NCI-H2171 treated with DMSO at 0.1 percent for 48 hours (cell line): ENCODE data around the gene MARCHF10.
A peak's percentile ranks its signal among the peaks of the same experiment; 100 is the strongest.

Source experiments
- DNase-seq: peaks from one replicate; lab custom pipeline; 2025; lab: John Stamatoyannopoulos, UW

Gene MARCHF10

DNA sequence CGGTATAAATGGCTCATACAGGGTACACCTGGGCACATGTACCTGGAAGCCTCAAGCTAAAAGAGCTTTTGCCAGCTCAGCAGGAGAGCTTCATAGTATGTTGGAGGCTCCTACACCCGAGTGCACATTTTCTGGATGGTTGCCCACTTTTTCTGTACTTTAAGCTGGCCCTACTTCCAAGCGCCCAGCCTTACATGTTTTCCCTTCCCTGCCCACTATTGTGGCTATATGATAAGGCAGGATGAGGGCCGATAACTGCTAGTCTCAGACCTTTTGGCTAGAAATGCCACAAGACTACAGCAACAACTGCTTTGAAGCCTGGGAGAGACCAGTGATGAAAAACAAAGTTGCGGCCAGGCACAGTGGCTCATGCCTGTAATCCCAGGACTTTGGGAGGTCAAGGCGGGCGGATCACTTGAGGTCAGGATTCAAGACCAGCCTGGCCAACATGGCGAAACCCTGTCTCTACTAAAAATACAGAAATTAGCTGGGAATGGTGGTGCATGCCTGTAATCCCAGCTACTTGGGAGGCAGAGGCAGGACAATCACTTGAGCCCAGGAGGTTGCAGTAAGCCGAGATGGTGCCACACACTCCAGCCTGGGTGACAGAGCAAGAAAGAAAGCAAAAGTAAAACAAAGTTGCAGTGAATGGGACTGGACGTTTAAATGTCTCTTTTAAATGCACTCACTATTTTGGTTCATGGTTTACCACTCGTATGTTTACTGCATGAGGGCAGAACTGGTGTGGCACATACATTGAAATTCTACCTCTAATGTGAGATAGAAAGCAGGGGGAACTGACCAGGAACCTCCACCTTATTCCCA lies 14.2 kb upstream of the MARCHF10 start:
- DNase-seq = no peak

DNA sequence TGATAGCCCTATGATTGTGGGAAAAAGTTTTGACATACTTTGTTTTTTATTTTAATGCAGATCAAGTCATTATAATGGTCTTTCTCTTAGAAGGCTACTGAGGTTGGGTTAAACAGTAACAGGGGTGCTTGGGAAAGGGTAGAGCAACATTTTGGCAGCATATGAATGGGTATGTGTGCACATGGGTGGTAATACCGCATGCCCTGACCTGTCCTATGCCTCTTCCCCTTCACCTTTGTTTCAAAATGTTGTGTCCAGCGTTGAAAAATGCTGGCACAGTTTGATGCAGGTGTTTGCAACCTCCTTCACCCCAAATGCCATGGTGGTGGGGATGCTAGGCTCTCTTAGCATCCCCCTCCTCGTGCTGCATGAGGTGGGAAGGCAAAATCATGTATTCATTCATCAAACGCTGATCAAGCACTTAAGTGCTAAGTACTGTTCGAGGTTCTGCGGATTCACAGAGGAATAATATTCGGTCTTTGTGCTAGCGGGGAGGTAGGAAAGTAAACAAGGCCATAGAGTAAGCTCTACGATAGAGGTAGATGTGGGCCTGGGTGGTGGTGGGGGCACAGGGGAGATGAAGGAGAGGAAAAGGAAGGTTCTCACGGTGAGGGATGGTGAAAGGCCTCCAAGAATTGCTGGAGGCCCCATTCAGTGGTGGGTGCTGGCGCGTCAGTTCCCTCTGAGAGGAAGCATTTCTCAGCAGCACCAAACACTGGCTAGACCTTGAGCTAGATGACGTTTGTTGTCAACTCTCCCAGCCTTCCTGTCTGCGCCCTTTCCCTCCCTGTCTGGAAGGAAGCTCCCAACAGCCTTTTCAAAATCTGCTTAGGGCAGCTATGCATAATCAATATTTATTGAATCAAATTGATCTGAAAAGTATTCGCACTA lies 13.3 kb upstream of the MARCHF10 start:
- no peak for DNase-seq

DNA sequence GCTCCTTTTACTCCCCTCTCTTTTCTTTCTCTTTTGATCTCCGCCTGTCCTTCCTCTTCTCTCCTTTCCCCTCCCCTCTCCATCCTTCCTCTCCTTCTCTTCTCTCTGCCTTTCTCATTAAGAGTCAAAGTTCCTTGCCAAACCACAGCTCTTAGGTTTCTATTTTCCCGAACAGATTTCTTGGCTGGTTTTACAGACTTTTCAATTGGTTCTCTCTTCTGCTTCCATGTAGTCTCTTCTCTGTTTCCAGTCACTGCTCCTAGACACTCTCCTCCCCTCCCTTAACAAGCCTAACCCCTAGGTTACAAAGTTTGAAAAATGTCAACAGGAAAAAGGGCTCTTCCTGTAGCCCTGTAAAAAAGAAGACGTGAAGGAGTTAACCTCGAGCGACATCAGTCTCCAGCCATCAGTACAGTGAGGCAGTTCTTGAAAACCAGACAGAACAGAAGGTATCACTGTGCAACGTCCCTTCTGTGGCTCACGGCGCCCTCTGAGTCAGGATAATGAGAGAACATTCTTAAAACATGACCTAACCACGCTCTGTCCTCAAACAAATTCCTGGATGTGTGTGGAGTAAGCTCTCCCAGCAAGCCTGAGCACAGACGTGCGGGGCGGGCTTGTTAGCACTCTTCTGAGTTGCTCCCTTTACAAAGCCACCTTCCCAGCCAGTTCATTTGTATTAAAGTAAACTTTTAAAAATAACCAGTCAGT lies 11.6 kb upstream of the MARCHF10 start:
- peak; percentile 46 for DNase-seq

DNA sequence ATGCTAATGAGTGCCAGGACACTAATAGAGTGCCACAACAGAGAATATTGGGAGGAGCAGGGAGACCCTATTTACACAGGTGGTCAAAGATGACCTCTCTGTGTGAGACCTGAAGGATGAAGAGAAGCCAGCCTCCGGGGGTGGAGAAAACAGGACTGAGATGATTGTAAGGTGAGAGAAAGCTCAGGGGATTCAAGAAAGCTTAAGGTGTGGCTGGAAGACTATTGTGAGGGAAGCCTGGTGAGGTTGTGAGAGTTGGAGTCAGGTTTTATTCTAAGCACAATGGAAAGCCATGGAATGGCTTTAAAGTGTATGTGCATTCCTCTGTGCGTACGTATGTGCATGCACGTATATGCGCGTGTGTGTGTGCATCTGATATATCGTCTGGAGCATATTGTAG lies 10.4 kb upstream of the MARCHF10 start:
- DNase-seq = no peak

DNA sequence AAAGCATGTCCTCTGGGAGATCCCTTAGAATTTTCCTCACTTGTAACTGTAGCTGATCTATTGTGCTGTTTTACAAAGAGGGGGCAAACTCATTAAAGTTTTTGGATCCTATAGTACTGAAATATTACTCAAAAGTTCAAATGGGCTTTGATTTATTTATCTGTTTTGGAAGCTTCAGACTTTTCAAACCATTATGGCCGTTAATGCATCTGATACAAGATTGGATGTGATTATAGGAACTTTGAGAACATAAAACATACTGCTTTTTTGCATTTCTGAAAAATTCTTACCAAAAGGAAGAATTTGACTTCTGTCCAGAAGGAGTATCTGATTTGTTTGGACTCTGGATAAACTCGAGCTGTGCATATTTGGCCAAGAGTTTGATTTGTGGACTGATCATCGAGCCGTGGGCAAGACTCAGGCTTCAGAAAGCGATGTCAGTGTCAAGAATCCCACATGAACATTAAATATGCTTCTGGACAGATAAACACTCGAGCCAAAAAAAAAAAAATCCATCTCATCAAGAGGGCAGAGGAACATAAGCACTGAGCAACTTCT lies 8.2 kb upstream of the MARCHF10 start:
- no peak for DNase-seq

DNA sequence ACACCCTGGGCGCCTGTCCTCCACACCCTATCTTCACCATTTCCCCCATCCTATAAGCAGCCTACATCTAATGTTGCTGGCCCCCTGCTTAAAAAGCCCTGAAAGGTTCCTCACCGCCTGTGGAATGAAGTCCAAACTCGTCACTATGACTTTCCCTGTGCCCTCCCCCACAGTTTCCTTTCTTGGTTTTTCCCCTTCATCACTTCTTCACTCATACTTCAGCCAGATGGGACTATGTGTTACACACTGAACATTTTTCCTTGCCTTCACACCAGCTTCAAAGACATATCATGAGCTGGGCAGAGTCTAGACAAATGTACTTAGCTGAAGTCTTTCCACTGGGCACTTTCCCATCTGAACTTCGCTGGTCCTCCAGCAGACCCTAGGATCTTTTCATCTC lies 1.5 kb upstream of the MARCHF10 start:
- DNase-seq = no peak

DNA sequence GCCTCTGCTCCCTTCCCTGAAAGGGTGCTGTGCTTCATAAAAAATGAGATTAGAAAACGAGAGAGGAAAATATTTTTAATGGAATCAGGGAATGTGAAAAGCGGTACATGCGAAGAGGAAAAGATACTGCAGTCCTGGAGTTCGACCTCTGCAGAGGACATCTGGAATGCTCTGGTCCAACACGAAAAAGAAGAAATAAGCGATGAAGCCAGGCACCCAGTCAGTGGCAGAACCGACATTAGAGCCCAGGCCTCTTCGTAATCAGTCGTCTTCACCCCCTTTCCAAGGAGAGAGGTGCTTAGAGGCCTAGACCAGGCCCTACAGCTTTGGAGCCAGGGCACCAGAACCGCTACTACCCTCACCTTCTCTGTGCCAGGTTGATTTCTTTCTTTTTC lies 459 bp upstream of the MARCHF10 start:
- DNase-seq = no peak

DNA sequence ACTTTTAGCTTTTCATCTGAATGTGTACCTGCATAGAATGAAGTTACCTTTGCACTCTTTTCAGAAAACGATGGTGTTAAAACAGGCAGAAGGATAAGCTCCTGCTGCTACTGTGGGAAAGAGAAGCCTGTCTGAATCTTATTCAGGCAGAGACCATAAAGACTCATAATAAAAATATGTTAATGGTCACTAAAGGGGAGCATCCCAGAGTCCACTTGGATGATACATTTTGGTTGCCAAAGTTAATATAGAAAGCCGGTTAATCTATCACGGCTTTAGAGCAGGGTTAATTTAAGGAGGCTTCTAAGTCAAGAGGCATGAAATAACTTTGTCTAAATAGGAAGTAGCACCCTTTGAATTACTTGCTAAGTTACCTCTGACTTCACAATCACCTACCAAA lies 2.9 kb downstream of the MARCHF10 start:
- no peak for DNase-seq

DNA sequence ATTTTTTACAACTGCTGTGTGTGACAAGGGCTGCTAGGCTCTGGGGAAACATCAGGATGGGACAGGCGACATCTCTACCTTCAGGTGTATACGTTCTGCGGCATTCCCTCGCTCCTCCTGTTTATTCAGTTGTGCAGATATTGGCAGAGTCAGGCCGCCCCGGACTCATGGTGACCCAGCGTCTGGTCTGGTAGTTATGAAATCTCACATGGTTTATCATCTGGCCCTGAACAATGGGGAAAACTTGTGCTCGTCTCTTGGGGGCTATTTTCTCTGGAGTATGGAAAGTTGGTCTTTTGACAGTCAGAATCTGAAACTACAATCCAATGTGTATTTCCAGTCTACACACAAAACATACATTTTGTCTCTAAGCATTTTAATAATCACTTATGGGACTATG lies 3.3 kb downstream of the MARCHF10 start:
- no peak for DNase-seq

DNA sequence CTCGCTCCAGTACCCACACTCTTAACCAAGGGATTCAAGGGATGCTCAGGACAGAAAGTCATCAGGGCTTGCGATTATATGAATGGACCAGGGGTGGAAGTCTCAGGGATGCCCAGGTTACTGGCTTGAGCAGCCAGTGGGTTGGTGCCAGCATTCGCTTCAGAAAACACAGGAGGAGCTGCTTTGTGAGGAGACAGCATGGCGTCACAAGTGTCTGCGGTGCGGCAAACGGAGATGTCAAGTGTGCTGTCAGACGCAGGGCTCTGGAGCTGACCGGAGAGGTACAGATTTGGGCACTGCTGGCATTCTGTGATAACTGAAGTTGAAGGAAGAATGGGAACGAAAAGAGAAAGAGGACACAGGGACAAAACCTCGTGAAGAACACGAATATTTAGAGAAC lies 4.1 kb downstream of the MARCHF10 start:
- DNase-seq = no peak

DNA sequence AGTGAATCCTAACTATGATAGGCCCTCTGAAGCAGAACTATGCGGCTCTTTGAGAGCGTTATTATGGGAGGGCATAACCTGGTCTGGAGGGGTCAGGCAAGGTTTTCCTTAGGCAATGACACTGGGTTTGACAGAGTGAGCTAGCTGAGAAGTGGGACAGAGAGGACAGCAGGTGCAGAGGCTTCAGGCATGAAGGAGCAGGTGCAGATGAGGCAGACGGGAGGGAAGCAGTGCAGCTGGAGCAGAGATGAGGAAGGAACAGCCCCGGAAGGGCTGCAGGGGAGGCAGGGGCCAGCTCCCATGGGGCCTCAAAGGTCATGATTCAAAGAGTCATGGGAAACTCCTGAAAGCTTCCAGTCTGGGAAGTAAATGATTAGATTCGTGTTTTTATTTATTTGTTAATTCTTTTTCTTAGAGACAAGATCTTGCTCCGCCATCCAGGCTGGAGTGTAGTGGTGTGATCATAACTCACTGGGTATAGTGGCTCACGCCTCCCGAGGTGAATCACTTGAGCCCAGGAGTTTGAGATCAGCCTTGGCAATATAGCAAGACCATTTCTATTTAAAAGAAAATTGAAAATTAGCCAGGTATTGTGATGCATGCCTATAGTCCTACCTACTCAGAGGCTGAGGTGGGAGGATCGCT lies 5.4 kb downstream of the MARCHF10 start:
- peak; percentile 64 for DNase-seq

DNA sequence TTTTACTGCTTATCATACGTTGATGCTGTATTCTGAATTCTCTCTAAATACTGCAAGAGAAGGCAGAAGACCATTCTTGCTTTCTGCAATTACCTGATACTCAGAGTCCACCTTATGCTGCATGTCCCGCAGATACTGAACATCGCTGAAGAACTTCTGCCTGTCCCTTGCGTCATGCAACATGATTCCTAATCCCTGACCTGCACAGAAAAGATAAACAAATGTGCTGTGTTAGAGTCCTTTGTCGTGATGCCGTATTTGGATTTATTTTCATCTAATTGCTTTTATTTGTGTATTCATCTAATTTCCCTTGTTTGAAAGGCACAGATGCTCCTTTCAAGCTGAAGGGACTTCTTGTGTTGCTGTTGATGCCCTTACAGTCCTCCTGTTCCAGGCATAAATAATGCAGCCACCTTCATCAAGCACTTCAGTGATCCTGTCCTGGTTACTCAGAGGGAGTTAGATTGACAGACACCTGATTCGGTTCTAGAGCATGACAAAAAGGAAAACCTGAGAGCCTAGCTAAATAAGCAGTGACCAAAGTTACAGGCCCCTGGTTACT lies 6.5 kb downstream of the MARCHF10 start:
- DNase-seq = no peak

DNA sequence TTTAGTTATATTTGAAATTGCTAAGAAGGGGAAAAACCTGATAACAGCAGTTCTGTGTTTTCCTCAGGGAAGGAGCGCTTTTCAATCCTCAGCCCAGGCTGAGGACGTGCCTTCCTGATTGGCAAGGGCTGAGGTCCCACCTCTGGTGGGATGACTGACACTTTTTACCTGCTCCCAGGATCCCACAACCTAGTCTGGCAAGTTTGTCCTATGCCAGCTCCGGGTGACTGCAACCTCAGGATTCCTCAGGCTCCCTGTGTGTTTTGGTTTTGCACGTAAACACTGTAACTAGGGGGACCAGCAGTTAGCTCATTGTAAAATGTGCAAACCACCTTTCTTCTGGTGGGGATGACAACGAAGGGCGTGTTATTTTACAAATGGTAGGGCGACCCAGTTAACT lies 7.5 kb downstream of the MARCHF10 start:
- DNase-seq = peak; percentile 18

DNA sequence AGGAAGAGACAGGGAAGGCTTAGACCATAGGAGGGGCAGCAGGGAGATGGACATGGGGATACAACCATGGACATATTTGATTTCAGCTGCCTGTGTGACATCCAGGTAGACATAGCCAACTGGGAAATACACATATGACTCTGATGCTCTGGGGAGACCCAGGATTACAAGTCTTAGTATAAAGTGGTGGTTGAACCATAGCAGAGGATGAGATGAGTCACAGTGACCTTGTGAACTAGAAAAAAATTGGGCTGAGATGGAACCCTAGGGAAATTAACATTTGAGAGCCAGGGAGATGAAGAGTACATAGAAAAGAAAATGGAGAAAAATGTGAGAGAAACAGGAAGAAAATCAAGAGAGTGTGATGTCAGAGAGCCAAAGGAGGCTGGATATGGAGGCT lies 10.2 kb downstream of the MARCHF10 start:
- DNase-seq = no peak

DNA sequence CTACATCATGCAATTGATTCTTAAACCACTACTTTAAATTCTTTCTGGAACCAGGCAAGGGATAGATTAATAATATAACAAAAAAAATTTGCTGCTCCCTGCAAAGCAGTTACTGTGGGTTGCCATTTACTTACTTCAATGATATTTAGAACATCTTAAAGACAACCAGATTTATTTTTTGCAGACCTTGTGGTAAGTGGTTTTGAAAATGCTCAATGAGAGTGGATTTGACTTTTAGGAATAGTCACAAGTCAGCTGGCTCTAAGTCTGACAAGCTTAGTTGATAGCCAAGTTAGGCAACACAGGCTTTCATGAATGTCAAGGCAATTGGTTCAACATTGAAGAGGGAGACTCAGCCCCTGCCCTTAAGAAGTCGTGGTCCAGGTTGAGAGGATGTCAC lies 11.8 kb downstream of the MARCHF10 start:
- no peak for DNase-seq

DNA sequence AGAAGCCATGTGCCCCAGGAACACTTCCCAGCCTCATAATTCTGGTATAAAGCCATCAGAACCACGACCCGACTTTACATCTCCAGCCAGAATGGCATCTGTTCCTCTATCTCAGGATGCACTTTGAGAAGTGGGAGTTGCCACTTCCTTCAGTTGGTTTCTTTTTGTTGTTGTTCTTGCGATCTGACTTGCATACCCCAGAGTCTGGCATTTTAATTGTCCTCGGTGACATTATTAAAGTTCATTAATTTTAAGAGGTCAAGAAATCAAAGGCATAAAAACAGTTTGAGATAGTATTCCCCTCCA lies 13.5 kb downstream of the MARCHF10 start:
- DNase-seq = no peak

DNA sequence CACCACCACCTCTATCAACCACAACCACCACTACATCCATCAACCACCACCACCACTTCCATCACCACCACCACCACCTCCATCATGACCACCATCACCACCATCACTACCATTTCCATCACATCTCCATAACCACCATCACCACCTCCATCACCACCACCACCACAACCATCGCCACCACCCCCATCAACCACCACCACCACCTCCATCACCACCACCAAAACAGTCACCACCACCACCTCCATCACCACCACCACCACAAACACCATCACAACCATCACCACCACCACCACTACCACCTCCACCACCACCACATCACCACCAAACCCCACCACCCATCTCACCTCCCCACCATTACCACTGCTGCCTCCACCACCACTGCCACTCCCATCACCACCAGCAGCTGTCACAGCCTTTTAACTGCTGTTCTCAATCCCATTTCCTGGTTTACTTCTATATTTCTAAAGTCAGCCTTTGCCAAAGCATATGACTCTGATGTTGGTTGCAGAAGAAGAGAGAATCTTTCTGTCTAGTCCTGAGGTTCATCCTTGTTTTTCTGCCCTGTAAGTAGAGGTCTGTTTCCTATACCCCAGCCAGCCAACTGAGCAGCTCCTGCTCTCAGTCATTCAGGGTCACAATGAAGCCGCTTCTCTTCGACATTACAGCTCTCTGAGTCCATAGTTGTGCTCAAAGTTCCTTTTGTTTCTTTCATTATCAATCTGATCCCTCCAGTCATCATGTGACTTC lies 14.0 kb downstream of the MARCHF10 start:
- no peak for DNase-seq

DNA sequence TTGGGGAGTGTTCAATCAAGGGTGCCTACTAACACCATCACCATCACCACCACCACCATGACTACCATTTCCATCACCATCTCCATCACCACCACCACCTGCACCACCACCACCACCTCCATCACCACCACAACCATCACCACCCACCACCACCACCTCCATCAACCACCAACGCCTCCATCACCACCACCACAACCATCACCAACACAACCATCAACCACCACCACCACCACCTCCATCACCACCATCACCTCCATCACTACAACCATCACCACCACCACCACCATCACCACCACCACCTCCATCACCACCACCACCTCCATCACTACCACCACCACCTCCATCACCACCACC lies 15.7 kb downstream of the MARCHF10 start:
- no peak for DNase-seq

DNA sequence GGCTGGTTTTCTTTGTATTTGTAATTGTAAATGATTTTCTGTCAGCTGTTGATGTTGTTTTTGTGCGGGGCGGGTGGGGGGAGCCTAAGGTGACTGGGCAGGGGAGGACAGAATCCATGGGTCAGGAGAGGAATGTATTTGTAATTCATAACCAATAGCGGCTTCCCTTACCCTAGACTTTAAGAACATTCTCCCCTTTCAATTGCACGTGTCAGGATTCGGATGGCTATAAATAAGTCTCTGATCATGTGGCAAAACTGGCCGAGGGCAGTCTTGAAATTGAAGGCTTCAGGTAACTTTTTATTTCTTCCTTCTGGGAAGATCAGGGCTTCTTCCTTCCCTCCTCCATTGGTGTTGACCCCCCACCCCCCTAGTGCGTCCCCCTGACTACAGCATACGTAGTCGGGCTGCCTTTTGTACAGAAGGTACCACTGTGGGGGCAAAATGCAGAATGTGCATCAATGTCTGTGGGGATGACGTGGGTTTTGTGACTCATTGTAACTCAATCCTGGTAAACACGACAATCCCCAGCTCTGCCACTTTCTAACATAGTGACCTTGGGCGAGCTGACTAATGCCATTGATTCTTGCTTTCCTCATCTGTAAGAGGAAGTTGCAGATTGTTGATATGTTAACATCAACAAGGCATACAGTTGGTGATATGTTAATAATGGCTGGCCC lies 16.2 kb downstream of the MARCHF10 start:
- no peak for DNase-seq

DNA sequence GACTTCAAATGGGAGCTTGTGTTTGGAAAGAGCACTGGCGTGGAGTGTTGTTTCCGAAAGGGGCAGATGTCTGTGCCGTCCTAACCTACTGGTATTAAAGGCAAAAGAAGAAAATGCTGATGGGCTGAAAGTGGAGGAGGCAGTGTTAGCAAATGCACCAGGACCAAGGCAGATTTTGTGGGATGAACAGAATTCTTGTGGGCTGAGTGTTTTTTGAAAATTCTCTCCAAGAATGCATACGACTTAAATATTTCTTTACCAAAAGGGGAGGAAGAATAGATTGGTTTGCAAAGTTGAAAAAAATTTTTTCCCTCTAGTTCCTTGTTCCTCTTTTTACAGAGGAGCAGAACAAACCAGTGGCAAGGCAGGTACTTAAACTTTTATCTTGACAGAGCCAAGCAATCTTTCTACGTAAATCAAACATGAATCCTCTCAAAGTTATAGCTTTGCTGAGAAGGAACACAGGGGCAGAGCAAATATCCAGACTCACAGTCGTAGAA lies 16.8 kb downstream of the MARCHF10 start:
- no peak for DNase-seq
